Esophagus squamous epithelium (tissue), 5 donors: Measurements from ENCODE around the gene KLK12. TPM values are rescaled to one million over a fixed set of nuclear protein-coding genes. Genes with fewer than 3 reads are reported as not detected.

Experiments used
- DNase-seq: peaks from one replicate; lab custom pipeline; 2025; lab: John Stamatoyannopoulos, UW
- H3K27ac ChIP-seq, 4 donors: fragments of 200-600 bp; sonication (generic); one replicate each; pipeline ENCODE4 v1.5.1; 2016 to 2019; ENCODE audit warnings: mild to moderate bottlenecking in 1 of 4
- H3K27me3 ChIP-seq, 4 donors: fragments of 200-600 bp; sonication (generic); 1 replicate in 3 of 4; 2 replicates in 1 of 4; pipeline versions ENCODE4 v1.5.1 to v1.6.0; 2017 to 2021; ENCODE audit warnings: antibody characterized with exemption in 1 of 4
- H3K36me3 ChIP-seq, 3 donors: fragments of 200-600 bp; sonication (generic); one replicate each; pipeline ENCODE4 v1.5.1; 2016 to 2019
- H3K4me1 ChIP-seq, 3 donors: fragments of 200-600 bp; sonication (generic); one replicate each; pipeline ENCODE4 v1.5.1; 2017 to 2019
- H3K4me3 ChIP-seq, 4 donors: fragments of 200-600 bp; sonication (generic); 1 replicate in 3 of 4; 2 replicates in 1 of 4; pipeline ENCODE4 v1.5.1; 2016 to 2019; ENCODE audit warnings: mild to moderate bottlenecking in 2 of 4, moderate library complexity in 1 of 4
- H3K9me3 ChIP-seq, 3 donors: fragments of 200-600 bp; sonication (generic); one replicate each; pipeline ENCODE4 v1.5.1; 2016 to 2019
- CTCF ChIP-seq, 6 experiments: fragments of 450-650 bp in 4 of 6; fragments of 200-600 bp in 2 of 6; sonication (generic) in 2 of 6; IDR thresholded peaks; one replicate each; pipeline ENCODE4 v1.5.1; 2016 to 2019; ENCODE audit warnings: antibody characterized with exemption in 6 of 6, mild to moderate bottlenecking in 4 of 6, moderate library complexity in 4 of 6
- POLR2A ChIP-seq, 4 donors: fragments of 450-650 bp; IDR thresholded peaks; one replicate each; pipeline ENCODE4 v1.6.1; 2017; ENCODE audit warnings: antibody characterized with exemption in 4 of 4, mild to moderate bottlenecking in 4 of 4, moderate library complexity in 3 of 4
- WGBS, 2 donors: methylation state at CpG; one replicate each; pipeline ENCODE4 v1.1.5; 2018; 5-methylcytosine and 5-hydroxymethylcytosine counted together
- intact Hi-C: fragments of 100-400 bp; cut with DNase I; formaldehyde crosslinking; loops from one replicate; pipeline ENCODE4 v1.15.0; 2022
- total RNA-seq, 4 donors: library from RNA; depleted of rRNA; stranded (reverse); fragments of >200 nt; gene quantifications; one replicate each; pipeline ENCODE4 v1.1.0, GENCODE V29; 2016
- donor health status: DM: yes; HTN: yes; CAD: no.

Gene KLK12
- total RNA-seq, 4 donors from 2014 or later = 16.2 to 231 (median 115) TPM

GRCh38 chr19:51020988-51021651, 13.7 kb downstream of the KLK12 start:
- no peak for DNase-seq
- peaks cover 0 to 87% (median 2%) of the 10 kb centered on the region in 4 donors for H3K27me3 ChIP-seq
- TF ChIP-seq CTCF (IDR thresholded peaks at IDR 0.05) (peak; percentile 33 to 89 (median 67)), POLR2A (IDR thresholded peaks at IDR 0.05) (no peak)
- 24 to 33% methylated on average over 6 of the region's 7 CpGs for WGBS, 2 donors
- H3K36me3 ChIP-seq = peaks cover 0 to 25% (median 0%) of the 10 kb centered on the region in 3 donors
- peak overlapping the region; percentile 39 to 94 (median 88) for H3K27ac ChIP-seq
- no peaks in the 10 kb centered on the region for H3K9me3 ChIP-seq
- no peak overlapping the region for H3K4me3 ChIP-seq
- intact Hi-C loops = loop anchor here (5.0 kb wide), 1 partner anchor 71 kb away; no protein-coding TSS in a partner anchor
- H3K4me1 ChIP-seq = peaks cover 16 to 86% (median 20%) of the 10 kb centered on the region in 3 donors

- no peak for DNase-seq
- peaks cover 0 to 33% (median 0%) of the 10 kb centered on the region in 3 donors for H3K36me3 ChIP-seq
- no peaks in the 10 kb centered on the region for H3K9me3 ChIP-seq
- H3K27me3 ChIP-seq = peaks cover 0 to 87% (median 2%) of the 10 kb centered on the region in 4 donors
- WGBS, 2 donors = 0% methylated on average over 1 of the region's 14 CpGs; no CpG with 5 or more reads in 1 of the 2 donors
- peak within 1 kb of the TSS; percentile 44 to 65 (median 60) for H3K4me3 ChIP-seq
- H3K4me1 ChIP-seq = peaks cover 14 to 70% (median 16%) of the 10 kb centered on the region in 3 donors
- H3K27ac ChIP-seq = peak within 1 kb of the TSS; percentile 80 to 94 (median 88)
- intact Hi-C loops = loop anchor here (5.0 kb wide), 1 partner anchor 87 kb away; no protein-coding TSS in a partner anchor
- TF ChIP-seq POLR2A (IDR thresholded peaks at IDR 0.05) (no peak), CTCF (IDR thresholded peaks at IDR 0.05) (no peak)
Observed at GRCh38 chr19:51019544-51019925, 15.3 kb downstream of the KLK12 start, which contains the start of gene KLK10. KLK10 (minus strand) TSS chr19:51019709; CDS start chr19:51019130, 579 bp downstream.

- peaks cover 0 to 87% (median 2%) of the 10 kb centered on the region in 4 donors for H3K27me3 ChIP-seq
- WGBS, 2 donors = 1 to 9% methylated on average over 18 to 27 of the region's 68 CpGs
- H3K4me3 ChIP-seq = peak overlapping the region; percentile 44 to 65 (median 60)
- H3K9me3 ChIP-seq = no peaks in the 10 kb centered on the region
- intact Hi-C loops = loop anchor here (5.0 kb wide), 1 partner anchor 87 kb away; no protein-coding TSS in a partner anchor
- H3K27ac ChIP-seq = peak overlapping the region; percentile 80 to 94 (median 88)
- H3K4me1 ChIP-seq = peaks cover 14 to 64% (median 16%) of the 10 kb centered on the region in 3 donors
- no peak for DNase-seq
- H3K36me3 ChIP-seq = peaks cover 0 to 33% (median 0%) of the 10 kb centered on the region in 3 donors
- TF ChIP-seq POLR2A (IDR thresholded peaks at IDR 0.05) (peak in 2 of 4 donors; percentile 33 to 72), CTCF (IDR thresholded peaks at IDR 0.05) (no peak)
Observed at GRCh38 chr19:51018745-51019543, 15.9 kb downstream of the KLK12 start.

- WGBS, 2 donors = 2% methylated on average over 31 to 55 of the region's 68 CpGs
- H3K36me3 ChIP-seq = peaks cover 0 to 15% (median 0%) of the 10 kb centered on the region in 3 donors
- H3K4me3 ChIP-seq = peak overlapping the region; percentile 49 to 66 (median 60)
- H3K27ac ChIP-seq = peak overlapping the region; percentile 85 to 94 (median 88)
- H3K4me1 ChIP-seq = peaks cover 14 to 56% (median 16%) of the 10 kb centered on the region in 3 donors
- intact Hi-C loops = loop anchor here (5.0 kb wide), 1 partner anchor 85 kb away; no protein-coding TSS in a partner anchor
- TF ChIP-seq CTCF (IDR thresholded peaks at IDR 0.05) (peak; percentile 36 to 96 (median 89)), POLR2A (IDR thresholded peaks at IDR 0.05) (peak in 1 of 4 donors; percentile 8)
- peaks cover 0 to 85% (median 2%) of the 10 kb centered on the region in 4 donors for H3K27me3 ChIP-seq
- DNase-seq = no peak
- H3K9me3 ChIP-seq = no peaks in the 10 kb centered on the region
Observed at GRCh38 chr19:51016798-51017683, 17.8 kb downstream of the KLK12 start.
